ENCODE measurements around the gene GJA3. TPM values are rescaled to one million over a fixed set of nuclear protein-coding genes. Genes with fewer than 3 reads are reported as not detected.
A peak's percentile ranks its signal among the peaks of the same experiment; 100 is the strongest.

GJA3 gene
- under 1 TPM in 1 of 2 donors, not detected in 1; 0.45 TPM for total RNA-seq

GRCh38 chr13:20160306-20161274 lies at the start of gene GJA3:
Gene GJA3, minus strand, starts transcription at chr13:20161052. Its CDS starts 17,764 bp downstream, at chr13:20143288.
- peak; percentile 69 to 73 for ATAC-seq
- H3K27ac Mint-ChIP-seq = no peak within 1 kb of the TSS
- DNase-seq (ENCODE audit: low spot score in 2 of 2) = peak in 1 of 2 donors; percentile 56
- H3K9me3 Mint-ChIP-seq = no peaks in the 10 kb centered on the region
- H3K36me3 Mint-ChIP-seq = peaks cover 0 to 4% of the 10 kb centered on the region in 2 donors

DNA sequence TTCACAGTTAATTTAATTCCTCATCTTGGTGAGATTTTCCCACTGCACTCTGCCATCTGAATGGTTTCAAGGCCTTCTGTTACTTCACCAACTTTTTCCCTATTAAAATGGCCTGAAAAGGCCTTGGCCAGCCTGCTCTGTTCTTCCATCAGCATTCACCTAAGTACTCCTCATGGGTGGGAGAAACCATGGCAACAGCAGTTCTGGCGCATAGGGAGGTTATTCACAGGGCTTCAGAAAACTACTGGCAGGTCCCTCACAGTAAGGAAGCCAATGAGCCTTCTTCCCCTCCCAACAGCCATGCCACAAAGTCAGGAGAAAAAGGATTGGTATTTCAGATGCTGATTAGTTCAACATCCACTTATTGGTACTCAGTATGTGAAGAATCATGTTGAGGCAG lies 49.1 kb upstream of the GJA3 start:
- DNase-seq (ENCODE audit: low spot score in 2 of 2) (no peak), ATAC-seq (no peak)
- Mint-ChIP-seq H3K9me3 (no peaks in the 10 kb centered on the region), H3K36me3 (no peaks in the 10 kb centered on the region), H3K27ac (no peak overlapping the region)

DNA sequence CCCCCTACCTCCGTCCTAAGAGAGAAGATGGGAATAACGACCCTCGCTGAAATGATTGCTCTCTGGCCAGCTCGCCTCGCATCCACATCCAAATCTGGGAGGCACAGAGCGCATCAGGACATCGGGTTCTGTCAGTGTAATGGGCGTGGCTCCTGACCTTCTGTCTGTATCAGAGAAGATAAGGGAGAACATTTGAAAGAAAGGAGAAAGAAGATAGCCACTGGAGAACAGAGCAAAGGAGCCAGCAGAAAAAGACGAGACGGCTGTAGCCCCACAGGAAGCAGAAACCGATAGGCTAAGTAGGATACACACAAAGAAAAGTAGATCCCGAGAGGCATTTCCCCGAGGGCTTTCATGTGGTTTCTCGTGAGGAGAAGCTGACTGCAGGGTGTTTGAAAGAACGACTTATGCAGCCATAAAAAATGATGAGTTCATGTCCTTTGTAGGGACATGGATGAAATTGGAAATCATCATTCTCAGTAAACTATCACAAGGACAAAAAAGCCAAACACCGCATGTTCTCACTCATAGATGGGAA lies 45.9 kb upstream of the GJA3 start:
- H3K9me3 Mint-ChIP-seq = no peaks in the 10 kb centered on the region
- ATAC-seq (no peak), DNase-seq (ENCODE audit: low spot score in 2 of 2) (no peak)
- no peaks in the 10 kb centered on the region for H3K36me3 Mint-ChIP-seq
- H3K27ac Mint-ChIP-seq = no peak overlapping the region

GRCh38 chr13:20206065-20206697 lies 45.3 kb upstream of the GJA3 start:
- Mint-ChIP-seq H3K9me3 (no peaks in the 10 kb centered on the region), H3K27ac (no peak overlapping the region), H3K36me3 (no peaks in the 10 kb centered on the region)
- ATAC-seq (no peak), DNase-seq (ENCODE audit: low spot score in 2 of 2) (no peak)

DNA sequence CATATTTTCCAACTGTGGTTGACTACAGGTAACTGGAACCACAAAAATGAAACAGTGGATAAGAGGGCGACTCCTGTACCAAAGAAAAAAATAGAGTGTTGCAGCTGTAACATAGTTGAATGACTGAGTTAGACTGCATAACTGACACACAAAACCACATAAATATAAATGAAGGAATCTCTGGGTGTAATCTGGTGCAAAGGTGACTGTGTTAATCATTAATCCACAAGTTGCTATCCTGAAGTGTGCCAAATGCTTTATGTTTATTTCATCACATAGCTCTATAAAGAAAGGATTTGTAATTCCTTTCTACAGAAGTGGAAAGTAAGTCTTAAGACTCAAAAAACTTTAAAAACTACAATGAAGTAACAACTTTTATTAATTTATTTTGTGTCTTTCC lies 37.9 kb upstream of the GJA3 start:
- H3K36me3 Mint-ChIP-seq = peaks cover 0 to 9% of the 10 kb centered on the region in 2 donors
- DNase-seq (ENCODE audit: low spot score in 2 of 2) = no peak
- no peak overlapping the region for H3K27ac Mint-ChIP-seq
- no peak for ATAC-seq
- H3K9me3 Mint-ChIP-seq = no peaks in the 10 kb centered on the region

DNA sequence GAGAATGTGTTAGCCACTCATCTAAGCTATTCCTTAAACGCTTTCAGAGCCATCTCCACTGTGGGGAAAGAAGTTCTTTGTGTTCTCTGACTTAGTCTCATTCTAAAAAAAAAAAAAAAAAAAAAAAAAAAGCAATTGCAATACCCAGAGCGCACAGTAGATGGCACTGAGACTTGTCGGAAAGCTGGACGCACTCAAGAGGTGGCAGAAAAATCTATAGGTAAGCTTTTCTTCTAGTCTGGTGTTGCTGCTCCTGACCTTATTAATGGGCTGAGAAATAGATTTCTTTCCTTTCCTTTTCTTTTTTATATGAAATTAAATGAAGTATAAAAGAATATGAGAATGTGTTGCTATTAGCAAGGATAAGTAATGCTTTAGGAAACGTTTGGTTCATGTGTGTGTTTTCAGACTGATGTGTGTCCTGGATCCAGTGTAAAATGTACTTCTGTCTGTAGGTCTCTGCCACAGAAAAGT lies 36.5 kb upstream of the GJA3 start:
- peak; percentile 40 to 42 for ATAC-seq

GRCh38 chr13:20195801-20196200 lies 34.9 kb upstream of the GJA3 start:
- Mint-ChIP-seq H3K36me3 (peaks cover 0 to 9% of the 10 kb centered on the region in 2 donors), H3K27ac (no peak overlapping the region), H3K9me3 (no peaks in the 10 kb centered on the region)
- ATAC-seq (no peak), DNase-seq (ENCODE audit: low spot score in 2 of 2) (no peak)

More for the DNA sequence above, 36.5 kb upstream of the GJA3 start:
- Mint-ChIP-seq H3K27ac (no peak overlapping the region), H3K9me3 (no peaks in the 10 kb centered on the region), H3K36me3 (peaks cover 0 to 9% of the 10 kb centered on the region in 2 donors)
- DNase-seq (ENCODE audit: low spot score in 2 of 2) = no peak

GRCh38 chr13:20193907-20194631 lies 33.2 kb upstream of the GJA3 start:
- DNase-seq (ENCODE audit: low spot score in 2 of 2) (peak in 1 of 2 donors; percentile 16), ATAC-seq (peak; percentile 21 to 41)
- H3K36me3 Mint-ChIP-seq = peaks cover 0 to 9% of the 10 kb centered on the region in 2 donors
- no peaks in the 10 kb centered on the region for H3K9me3 Mint-ChIP-seq
- no peak overlapping the region for H3K27ac Mint-ChIP-seq

GRCh38 chr13:20193162-20193906 lies 32.5 kb upstream of the GJA3 start:
- peaks cover 0 to 9% of the 10 kb centered on the region in 2 donors for H3K36me3 Mint-ChIP-seq
- no peak for DNase-seq (ENCODE audit: low spot score in 2 of 2)
- H3K9me3 Mint-ChIP-seq = no peaks in the 10 kb centered on the region
- H3K27ac Mint-ChIP-seq = no peak overlapping the region
- peak in 1 of 2 donors; percentile 34 for ATAC-seq

DNA sequence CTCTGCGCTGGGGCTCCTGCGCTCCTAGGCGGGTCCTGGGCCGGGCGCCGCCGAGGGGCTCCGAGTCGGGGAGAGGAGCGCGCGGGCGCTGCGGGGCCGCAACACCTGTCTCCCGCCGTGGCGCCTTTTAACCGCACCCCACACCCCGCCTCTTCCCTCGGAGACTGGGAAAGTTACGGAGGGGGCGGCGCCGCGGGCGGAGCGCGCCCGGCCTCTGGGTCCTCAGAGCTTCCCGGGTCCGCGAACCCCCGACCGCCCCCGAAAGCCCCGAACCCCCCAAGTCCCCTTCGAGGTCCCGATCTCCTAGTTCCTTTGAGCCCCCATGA lies 31.9 kb upstream of the GJA3 start, which contains the start of gene GJB2:
Gene GJB2 (minus strand): TSS at position 103 of the 326 bp plus-strand sequence. CDS start 3,357 bp downstream, outside the sequence.
- DNase-seq (ENCODE audit: low spot score in 2 of 2) = no peak
- Mint-ChIP-seq H3K27ac (no peak within 1 kb of the TSS), H3K36me3 (peaks cover 0 to 9% of the 10 kb centered on the region in 2 donors), H3K9me3 (no peaks in the 10 kb centered on the region)
- ATAC-seq = peak; percentile 25 to 42

- Mint-ChIP-seq H3K9me3 (no peaks in the 10 kb centered on the region), H3K36me3 (peaks cover 0 to 9% of the 10 kb centered on the region in 2 donors), H3K27ac (no peak overlapping the region)
- peak in 1 of 2 donors; percentile 8 for DNase-seq (ENCODE audit: low spot score in 2 of 2)
- peak; percentile 6 to 55 for ATAC-seq
Measured at GRCh38 chr13:20192158-20192835, 31.4 kb upstream of the GJA3 start.

DNA sequence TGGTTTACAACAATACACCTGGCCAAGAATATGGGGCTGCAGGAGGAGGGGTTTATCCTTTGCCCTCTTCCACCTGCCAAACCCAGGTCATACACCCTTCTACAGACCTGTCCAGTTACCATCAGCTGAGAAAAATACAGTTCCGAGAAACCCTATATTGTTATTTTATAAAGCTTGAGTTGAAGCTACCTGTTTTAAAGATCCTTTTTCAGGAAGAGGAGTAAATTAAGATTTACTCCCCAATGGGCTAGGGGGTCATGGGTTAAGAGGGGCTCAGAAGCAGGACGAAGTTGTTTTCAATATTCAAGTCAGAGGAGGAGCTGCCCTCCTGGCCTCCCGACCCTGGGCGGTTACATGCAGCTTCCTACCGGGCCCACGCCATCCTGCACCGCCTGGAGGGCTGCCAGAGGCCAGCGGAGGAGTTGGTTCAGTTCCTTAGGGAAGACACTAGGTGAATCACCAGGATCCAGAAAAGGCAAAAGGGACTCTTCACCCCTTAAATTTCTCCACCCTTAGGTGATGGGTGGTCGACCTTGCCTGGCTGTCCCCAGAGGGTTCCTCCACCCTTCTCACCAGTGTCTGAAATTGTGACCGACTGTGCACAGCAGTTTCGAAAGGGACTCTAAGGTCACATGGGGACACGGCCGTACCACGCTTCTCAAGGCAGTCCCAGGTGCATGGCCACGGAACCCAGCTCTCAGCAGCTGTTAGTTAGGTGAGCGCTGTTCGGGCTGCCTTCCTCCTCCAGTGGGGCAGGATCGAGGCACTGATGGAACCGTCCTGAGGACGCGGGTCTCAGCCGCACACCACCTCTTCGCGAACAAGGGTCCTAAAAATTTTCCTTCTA lies 30.7 kb upstream of the GJA3 start:
- Mint-ChIP-seq H3K36me3 (peaks cover 0 to 9% of the 10 kb centered on the region in 2 donors), H3K27ac (no peak overlapping the region), H3K9me3 (no peaks in the 10 kb centered on the region)
- DNase-seq (ENCODE audit: low spot score in 2 of 2) (no peak), ATAC-seq (no peak)

DNA sequence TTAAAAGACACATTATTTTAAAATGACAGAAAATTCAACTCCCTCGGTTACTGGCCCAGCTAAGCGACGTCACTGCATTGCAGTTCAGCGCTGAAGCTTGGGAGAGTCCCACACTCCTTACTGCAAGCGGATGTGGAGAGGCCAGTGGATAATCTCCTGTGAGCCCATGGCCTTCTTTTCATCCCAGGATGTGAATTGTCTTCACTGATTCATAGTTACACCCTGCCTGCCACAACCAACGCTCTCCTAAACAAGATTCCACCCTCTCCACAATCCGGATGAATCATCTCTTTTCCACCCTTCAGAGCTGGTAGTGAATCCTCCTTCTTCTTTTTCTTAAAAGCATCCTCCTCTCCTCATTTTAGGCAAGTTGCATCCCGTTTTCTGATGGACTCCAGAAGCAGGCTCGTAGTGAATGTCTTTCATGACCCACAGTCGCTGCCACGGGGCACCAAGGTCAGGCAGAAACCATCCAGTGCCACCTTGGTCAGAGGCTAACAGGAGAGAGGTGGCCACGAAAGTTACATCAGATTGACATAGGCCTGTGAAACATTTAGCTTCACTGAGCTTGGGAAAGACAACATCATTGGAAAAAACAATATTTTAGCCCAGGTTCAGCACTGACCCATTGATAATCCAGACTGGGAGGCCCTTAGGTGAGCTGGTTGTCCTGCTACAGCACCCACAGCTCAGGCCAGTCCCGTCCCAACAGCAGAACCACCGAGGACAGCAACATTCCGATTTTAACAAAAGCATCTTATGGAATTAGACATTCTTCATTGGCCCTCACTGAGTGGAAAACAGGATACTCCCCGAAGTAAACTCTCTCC lies 29.8 kb upstream of the GJA3 start:
- DNase-seq (ENCODE audit: low spot score in 2 of 2) (no peak), ATAC-seq (no peak)
- Mint-ChIP-seq H3K36me3 (peaks cover 0 to 9% of the 10 kb centered on the region in 2 donors), H3K27ac (peak overlapping the region in 1 of 2 donors; percentile 33), H3K9me3 (no peaks in the 10 kb centered on the region)

DNA sequence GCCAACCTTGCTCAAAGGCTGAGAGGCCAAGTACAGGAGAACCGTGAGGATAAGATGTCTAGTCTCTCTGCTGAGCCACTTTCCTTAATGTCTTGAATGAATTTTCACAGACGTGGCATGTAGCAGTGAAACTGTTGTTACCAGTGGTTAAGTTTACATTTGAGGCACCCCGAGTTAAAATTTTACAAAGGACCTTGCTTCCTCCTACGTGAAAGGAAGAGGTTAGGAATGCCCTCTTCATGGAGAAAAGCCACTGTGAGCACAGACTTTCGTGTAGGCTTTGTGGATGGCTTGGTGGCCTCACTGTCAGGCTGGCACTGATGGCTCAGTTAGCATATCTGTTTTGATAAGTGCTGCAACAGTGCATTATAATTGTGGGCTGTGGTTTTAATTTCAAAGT lies 29.2 kb upstream of the GJA3 start:
- H3K36me3 Mint-ChIP-seq = peaks cover 0 to 9% of the 10 kb centered on the region in 2 donors

More for the DNA sequence above, 29.2 kb upstream of the GJA3 start:
- Mint-ChIP-seq H3K27ac (no peak overlapping the region), H3K9me3 (no peaks in the 10 kb centered on the region)
- no peak for DNase-seq (ENCODE audit: low spot score in 2 of 2)
- ATAC-seq = no peak

Data from activated naive CD4-positive, alpha-beta T cell treated with anti-CD3 and anti-CD28 coated beads, Interleukin-2, amount 50 U/mL, for 72 hours (primary cell).